Glomerular visceral epithelial cell (primary cell): ENCODE measurements around the gene TMEM109.

Source experiments
- DNase-seq: peaks from one replicate; pipeline ENCODE4 v3.0.0-alpha.2; 2016; ENCODE audit errors: extremely low spot score

The TMEM109 gene

GRCh38 chr11:60970890-60971289 lies 56.9 kb downstream of the TMEM109 start:
- no peak for DNase-seq

GRCh38 chr11:60971520-60971919 lies 57.6 kb downstream of the TMEM109 start, which contains the start of gene CD6:
TSS of gene CD6 (plus strand) at chr11:60971680. CDS start at chr11:60971866, 186 bp downstream.
- no peak for DNase-seq

- DNase-seq = no peak
These were observed 58.4 kb downstream of the TMEM109 start for GRCh38 chr11:60972182-60973030.
